HG03520 (cell line): ENCODE results near the gene TACR1.
"Not testable (repeated sequence)": the region's sequence is repeated elsewhere in the genome, so short reads cannot be mapped to it uniquely, and the experiment has no call there.

Experiments
- ATAC-seq: cut with Tn5 transposase; IDR thresholded peaks from one replicate; pipeline ENCODE4 v1.9.1; 2021; ENCODE audit warnings: mild to moderate bottlenecking, moderate library complexity; ENCODE audit not compliant: unreplicated experiment

The TACR1 gene

GRCh38 chr2:75195076-75195691, 4.1 kb downstream of the TACR1 start:
- no peak for ATAC-seq

DNA sequence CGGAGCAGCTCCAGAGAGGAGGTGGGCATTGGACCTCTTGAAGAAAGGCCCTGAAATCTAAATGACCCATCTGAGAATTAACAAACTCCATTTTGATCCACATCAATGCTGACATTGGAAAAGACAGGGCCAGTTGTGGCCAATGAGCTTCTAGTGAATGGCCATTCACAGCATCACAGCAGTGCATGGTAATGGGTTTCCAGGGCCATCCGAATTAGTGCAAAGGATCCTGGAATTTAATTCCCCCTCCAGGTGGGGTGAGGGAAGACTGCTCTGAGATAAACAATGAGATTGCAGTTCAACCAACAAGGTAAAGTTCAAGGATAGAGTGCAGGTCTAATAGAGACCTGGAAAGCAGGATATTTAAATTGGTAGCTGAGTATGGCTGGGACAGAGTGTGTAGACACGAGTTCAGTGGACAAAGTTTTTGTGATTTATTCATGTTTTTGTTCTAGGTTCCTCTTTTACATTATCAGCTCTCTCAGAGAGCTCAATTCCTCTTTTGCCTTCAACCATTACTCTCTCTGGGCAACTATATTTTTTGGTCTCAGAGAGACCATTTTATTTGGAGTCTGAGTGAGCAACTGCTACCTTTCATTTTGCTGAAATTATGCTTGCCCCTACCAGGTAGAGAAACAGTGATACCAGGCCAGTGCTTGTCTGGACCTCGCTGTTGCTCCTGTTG, 5.0 kb downstream of the TACR1 start:
- ATAC-seq, result no peak

DNA sequence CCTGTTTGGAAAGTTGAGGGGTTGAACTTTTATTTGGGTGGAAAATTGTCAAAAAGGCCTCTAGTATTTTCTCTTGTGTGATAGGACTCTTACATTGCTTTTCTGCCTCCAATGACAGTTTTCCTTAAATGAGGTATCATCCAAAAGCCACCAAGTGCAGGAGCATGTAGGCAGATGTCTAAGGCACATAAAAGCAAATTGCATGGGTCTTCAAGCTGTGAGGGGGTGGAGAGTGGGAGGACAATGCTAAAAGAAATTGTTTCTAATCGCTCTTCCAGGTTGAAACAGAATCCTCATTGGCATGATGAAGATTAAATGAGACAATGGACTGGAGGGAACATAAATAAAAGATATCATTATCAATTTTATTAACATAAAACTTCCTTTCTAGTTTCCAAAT, 6.8 kb downstream of the TACR1 start:
- ATAC-seq, result no peak

GRCh38 chr2:75190271-75190990, 8.9 kb downstream of the TACR1 start:
- no peak for ATAC-seq

GRCh38 chr2:75186821-75187220, 12.5 kb downstream of the TACR1 start:
- ATAC-seq, result no peak

DNA sequence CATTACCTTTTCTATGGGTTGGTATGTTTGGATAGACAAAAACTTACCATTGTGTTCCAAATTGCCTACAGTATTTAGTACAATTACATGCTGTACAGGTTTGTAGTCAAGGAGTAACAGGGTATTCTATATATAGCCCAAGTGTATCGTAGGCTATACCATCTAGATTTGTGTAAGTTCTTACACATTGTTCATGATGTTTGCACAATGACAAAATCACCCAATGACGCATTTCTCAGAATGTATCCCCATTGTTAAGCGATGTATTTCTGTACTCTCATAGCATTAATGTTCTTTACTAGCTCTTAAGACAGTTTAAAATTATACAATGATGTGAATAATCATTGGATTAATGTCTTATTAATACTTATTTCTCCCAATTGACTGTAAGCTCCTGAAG, 16.7 kb downstream of the TACR1 start:
- no peak for ATAC-seq

DNA sequence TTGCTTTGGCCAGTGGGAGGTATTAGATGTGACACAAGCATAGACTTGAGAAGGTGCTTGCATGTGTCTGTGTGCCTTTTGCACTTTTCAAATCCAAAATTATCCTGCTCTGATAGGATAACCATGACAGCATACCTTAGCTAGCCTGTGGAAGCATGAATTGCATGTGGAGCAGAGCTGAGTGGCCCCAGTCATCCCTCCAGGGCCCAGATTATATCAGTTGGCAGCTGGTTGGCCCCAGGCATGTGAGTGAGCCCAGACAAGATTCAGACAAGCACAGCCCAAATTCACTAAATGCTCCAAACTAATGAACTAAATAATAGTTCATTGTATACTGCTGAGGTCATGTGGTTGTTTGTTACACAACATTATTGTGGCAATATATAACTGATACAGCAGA, 18.8 kb downstream of the TACR1 start:
- ATAC-seq, result no peak

GRCh38 chr2:75177427-75177826, 21.9 kb downstream of the TACR1 start:
- ATAC-seq, result no peak

DNA sequence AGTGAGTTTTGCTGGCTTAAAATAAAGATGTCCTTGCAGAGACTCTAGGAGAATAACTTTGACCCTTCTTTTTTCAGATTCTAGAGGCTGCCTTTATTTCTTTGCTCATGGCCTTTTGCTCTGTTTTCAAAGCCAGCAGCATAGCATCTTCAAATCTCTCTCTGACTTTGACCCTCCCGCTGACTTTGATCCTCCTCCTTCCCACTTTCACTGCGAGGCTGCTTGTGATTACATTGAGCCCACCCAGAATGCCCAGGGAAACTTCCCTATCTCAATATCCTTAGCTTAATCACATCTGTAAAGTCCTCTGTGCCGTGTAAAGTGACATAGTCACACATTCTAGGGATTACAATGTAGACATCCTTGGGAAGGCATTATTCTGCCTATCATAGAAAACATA, 23.9 kb downstream of the TACR1 start:
- ATAC-seq, result no peak

DNA sequence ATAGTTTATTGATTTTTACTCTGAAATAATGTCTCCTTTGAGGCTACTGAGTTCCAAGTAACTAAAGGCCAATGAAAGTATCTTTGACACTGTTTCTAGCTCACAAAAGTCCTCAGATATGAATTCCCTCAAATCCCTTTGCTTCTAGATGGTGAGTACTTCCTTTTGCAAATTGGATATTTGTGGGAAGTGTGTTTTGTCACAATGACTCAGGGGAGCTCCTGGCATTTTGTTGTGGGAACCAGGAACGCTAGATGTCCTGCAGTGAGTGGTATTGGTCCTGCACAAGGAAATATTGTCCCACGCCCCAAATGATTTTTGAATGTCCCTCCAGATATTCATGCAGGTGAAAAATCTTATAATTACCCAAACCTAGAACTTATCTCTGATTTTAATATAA, 24.3 kb downstream of the TACR1 start:
- ATAC-seq, result no peak

DNA sequence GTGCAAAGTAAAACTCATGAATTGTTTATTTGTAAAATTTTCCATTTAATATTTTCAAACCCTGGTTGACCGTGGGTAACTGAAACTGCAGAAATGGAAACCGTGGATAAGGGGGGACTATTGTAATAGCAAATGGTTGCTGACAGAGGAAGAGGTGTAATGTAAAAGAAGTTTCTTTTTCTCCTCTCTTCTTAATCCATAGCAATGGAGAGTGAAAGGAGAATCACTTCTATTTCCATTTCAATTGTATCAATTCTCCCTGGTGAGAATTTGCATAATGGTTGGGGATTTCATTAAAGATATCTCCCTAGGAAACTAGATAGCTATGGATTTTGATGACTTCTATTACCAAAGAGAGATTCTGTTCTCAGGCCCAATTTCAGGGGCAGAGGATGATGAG, 24.8 kb downstream of the TACR1 start:
- ATAC-seq, result no peak

DNA sequence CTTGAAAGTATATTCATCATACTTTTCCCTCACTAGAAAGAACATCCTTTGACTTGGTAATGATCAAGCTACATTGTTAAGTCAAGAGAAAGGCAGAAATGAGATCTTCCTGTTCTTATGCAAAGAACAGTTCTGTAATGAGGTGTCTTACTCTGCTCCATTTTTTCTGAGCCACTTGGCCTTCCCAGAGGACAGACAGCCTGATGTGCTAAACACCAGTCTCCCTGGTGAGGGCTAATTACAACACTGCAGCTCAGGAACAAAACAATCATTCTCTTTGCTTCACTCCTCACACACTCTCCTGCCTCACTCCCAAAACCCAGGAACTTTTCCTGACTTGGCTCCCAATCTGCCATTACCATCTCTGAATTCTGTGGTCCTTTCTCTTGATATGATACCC, 25.6 kb downstream of the TACR1 start:
- no peak for ATAC-seq

- ATAC-seq, result not testable (repeated sequence)
Observed at GRCh38 chr2:75171423-75171822, 27.9 kb downstream of the TACR1 start.

DNA sequence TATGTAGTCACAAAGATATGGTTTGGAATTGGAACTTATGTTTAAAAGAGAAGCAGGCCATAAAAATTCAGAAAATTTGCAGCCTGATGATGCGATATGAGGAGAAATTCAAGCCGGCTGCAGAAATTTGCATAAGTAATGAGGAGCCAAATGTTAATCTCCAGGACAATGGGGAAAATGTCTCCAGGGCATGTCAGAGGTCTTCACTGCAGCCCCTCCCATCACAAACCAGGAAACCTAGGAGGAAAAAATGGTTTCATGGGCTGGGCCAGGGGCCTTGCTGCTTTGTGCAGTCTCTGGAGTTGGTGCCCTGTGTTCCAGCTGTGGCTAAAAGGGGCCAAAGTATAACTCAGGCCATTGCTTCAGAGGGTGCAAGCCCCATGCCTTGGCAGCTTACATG, 28.4 kb downstream of the TACR1 start:
- ATAC-seq, result no peak

GRCh38 chr2:75168186-75168585, 31.1 kb downstream of the TACR1 start:
- no peak for ATAC-seq

DNA sequence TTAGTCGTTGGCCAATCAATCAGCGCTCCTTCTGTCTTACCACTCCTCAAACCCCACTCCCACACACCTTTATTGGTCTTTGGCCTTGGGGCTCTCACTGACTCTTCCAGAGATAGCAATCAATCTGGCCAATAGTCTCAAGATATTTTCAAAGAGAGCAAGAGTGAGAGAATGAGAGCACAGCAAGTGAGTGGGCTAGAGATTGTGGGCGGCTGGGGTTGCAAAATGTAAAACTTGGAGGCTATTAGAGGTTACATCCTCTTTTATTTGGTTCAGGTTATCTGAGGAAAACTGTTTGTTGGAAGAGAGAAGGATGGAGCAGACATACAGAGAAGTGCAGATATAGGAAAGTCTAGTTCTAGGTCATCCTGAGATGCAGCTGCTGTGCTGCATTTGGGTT, 32.8 kb downstream of the TACR1 start:
- ATAC-seq, result no peak

DNA sequence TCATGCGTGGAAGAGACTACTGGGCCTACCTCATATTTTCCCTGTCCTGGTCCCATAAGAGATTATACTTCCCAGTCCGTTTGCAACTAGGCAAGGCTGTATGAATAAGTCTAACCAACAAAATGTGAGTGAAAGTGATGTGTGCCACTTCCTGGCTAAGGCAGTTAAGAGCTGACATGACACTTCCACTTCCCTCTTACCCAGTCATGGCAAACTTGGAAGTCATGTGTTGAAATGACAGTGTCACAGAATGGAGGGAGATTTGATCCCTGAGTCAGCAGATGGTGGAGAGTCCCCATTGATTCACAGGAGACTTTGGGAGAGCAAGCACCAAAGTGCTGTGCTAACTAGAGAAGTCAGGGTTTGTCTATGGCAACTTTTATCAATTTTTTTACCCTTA, 36.4 kb downstream of the TACR1 start:
- no peak for ATAC-seq

GRCh38 chr2:75162259-75162658, 37.1 kb downstream of the TACR1 start:
- no peak for ATAC-seq

- ATAC-seq, result no peak
Observed at GRCh38 chr2:75157435-75157834, 41.9 kb downstream of the TACR1 start.

DNA sequence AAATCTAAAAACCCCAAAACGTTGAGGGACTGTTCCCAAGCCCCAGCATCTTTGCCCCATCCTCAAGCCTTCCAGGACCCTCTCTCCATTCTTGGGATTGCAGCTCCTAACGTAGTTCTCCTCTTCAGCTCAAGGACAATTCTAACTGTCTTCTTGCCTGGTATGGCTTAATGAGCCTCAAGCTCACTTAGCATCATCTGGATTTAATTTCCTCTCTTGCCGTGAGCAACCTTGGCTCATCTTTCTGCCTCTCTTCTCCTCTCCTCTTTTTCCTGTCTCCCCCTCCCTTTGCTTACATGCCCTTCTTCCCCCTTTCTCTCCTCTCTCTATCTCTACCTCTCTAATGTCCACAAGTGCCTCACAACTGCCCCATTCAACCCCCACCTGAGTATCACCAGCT, 44.2 kb downstream of the TACR1 start:
- ATAC-seq, result no peak

DNA sequence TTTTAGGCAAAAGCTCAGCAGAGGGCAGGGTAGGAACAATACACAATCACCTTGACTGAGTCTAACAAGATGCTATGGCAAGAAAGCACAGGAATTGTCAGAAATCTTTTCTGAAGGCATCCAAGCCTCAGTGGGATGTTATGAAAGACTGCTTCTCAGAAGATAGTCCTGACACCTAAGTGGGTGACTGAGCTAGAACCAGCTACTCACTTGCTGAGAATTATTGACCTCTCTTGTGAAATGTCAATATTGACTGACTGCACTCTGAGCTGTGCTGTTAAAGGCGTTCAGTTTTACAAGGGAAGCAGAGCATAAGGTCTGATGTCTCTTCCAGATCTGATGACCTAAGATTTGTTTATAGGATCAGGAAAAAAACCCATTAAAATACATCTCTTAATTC, 46.1 kb downstream of the TACR1 start:
- no peak for ATAC-seq

DNA sequence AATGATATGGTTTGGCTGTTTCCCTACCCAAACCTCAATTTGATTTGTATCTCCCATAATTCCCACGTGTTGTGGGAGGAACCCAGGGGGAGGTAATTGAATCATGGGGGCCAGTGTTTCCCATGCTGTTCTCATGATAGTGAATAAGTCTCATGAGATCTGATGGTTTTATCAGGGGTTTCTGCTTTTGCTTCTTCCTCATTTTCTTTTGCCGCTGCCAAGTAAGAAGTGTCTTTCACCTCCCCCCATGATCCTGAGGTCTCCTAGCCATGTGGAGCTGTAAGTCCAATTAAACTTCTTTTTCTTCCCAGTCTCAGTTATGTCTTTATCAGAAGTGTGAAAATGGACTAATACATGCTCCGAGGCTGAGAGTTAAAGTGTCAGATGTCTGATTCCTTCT, 47.1 kb downstream of the TACR1 start:
- not testable (repeated sequence) for ATAC-seq
